GM21529 (cell line): ENCODE data around the gene ZFYVE27.
"Not testable (repeated sequence)": the region's sequence is repeated elsewhere in the genome, so short reads cannot be mapped to it uniquely, and the experiment has no call there.

ENCODE experiments used
- ATAC-seq: cut with Tn5 transposase; IDR thresholded peaks from one replicate; pipeline ENCODE4 v1.9.1; 2021; ENCODE audit not compliant: unreplicated experiment

The ZFYVE27 gene, protein sequence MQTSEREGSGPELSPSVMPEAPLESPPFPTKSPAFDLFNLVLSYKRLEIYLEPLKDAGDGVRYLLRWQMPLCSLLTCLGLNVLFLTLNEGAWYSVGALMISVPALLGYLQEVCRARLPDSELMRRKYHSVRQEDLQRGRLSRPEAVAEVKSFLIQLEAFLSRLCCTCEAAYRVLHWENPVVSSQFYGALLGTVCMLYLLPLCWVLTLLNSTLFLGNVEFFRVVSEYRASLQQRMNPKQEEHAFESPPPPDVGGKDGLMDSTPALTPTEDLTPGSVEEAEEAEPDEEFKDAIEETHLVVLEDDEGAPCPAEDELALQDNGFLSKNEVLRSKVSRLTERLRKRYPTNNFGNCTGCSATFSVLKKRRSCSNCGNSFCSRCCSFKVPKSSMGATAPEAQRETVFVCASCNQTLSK

DNA sequence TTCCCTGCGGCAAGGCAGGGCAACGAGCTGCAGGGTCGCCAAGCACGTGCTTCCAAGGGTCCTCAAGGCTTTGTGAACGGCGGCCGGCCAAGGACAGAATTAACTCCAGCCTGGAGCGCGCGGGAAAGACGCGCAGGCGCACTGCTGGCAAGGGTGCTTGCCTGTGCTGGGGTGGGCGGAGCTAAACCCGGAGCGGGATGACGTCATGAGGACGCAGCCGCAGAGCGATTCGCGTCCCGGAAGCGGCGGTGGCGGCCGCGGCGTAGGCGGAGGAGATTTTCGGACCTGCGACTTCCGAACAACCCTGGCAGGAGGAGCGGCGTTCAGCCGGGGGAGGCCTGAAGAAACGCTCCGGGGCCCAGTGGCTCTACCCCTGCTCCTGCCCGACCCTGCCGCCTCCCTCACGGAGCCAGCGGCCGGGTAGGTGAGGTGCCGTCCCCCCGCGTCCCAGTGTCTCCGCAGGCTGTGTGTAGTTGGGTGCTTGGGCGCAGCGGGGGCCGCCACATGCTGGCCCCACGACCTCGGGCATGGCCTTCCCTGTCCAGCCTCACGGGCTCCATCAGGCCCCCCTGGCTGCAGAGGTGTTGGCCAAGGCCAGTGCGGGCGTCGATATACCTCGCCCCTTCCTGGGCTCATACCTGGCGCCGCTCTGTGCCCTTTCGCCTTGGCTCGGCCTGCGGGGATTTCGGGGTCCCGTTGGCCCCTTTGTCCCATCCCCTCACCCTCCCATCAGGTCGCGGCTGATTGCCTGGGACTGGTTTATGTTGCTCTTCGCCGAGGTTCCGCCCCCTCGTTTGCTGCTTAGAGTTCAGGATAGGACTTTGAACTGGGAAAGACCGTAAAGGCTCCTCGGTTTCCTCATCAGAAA lies at the start of gene ZFYVE27:
ZFYVE27 (plus strand) TSS at position 227 of the 868 bp plus-strand sequence. CDS start 1,350 bp downstream, outside the sequence.
- ATAC-seq: peak; percentile 83

DNA sequence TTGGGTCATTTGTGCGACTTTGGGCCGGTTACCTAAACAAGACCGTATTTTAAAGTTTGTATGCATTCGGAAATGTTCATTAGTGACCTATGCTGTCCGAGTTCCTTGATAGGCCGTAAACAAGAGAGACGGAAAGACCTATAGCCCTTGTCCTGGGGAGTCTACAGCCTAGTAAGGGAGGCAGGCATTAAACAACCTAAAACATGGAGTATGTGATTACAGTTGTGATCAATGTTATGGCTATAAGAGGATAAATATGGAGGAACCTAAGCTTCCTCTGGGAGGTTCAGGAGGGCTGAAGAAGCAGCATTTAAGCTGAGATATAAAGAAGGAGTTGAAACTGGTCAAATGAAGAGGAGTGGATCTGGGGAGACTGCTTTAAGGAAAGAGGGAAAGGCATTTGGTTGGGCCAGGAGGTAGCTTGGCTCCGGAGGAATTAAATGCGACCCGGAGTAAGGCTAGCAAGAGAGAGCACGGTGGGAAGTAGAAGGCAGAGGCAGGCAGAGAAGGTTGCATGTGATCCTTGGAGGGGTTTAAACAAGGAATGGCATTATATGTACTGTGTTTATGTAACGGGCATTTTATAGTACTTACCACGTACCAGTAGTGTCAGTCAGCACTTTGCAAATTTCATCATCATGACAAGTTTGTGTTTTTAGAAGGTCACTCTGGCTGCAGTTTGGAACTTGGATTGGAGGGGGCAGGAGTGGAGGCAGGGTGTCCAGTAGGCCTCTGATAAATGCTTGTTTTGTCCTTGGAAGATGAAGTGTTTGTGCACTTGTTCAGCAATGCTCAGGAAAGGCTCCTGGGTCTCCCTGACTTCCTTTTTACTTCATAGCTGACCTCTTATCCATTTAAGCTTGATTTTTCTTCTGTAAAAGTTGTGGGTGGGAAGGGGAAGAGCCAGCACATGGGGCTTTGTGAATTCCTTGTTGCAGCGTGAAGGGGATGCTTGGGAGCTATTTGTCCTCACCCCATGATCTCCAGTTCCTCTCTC lies 48.8 kb upstream of the ZFYVE27 start:
- ATAC-seq: no peak

DNA sequence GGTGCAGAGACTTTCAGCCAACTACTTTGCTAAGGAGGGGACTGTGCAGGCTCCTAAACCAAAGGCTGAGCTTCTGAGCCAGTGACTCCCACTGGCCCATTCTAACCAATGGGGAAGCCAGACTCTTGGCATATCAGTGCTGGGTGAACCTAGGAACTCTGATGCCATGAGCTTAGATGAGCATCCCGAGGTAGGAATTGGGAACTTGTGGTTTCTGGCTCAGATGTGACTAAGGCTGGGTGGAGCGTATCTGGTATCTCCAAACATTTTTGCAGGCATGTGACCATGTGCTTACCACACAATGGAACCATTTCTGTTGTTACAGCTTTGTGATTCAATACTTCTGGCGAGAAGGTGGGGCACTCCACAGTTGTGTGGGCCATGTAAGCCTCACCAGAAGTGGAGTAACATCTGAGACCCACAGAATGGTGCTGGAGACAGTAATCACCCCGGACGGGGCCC lies 47.3 kb upstream of the ZFYVE27 start:
- no peak for ATAC-seq

DNA sequence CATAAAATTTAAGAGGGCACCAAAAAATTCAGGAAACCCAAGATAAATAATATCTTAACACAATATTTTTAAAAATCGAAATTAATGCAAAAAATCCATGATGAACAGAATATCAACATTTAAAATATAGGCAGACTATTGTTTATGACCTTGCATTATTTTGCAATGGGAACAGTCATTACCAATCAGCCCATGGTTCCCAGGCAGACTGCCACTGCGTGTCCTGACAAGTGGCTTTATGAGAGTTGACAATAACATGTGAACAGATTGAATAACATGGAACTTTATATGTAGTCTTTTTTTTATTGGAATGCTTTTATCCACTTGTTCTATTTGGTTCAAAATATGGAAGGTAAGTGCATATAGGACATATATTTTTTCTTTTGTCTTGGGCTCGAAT lies 46.8 kb upstream of the ZFYVE27 start:
- ATAC-seq: no peak

DNA sequence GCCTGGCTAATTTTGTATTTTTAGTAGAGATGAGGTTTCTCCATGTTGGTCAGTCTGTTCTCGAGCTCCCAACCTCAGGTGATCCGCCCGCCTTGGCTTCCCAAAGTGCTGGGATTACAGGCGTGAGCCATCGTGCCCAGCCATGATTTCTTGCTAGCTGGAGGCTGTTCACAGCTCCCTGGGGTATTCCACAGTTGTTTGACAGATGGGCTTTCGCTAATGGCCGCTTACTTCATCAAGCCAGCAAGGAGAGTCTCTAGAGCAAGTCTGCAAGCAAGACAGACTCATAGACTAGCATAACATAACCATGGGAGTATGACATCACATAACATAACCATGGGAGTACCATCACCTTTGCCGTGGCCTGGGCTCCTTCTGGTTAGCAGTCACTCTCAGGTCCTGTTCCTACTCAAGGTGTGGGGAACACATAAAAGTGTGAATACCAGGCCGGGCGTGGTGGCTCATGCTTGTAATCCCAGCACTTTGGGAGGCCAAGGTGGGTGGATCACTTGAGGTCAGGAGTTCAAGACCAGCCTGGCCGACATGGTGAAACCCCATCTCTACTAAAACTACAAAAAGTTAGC lies 38.8 kb upstream of the ZFYVE27 start:
- not testable (repeated sequence) for ATAC-seq

DNA sequence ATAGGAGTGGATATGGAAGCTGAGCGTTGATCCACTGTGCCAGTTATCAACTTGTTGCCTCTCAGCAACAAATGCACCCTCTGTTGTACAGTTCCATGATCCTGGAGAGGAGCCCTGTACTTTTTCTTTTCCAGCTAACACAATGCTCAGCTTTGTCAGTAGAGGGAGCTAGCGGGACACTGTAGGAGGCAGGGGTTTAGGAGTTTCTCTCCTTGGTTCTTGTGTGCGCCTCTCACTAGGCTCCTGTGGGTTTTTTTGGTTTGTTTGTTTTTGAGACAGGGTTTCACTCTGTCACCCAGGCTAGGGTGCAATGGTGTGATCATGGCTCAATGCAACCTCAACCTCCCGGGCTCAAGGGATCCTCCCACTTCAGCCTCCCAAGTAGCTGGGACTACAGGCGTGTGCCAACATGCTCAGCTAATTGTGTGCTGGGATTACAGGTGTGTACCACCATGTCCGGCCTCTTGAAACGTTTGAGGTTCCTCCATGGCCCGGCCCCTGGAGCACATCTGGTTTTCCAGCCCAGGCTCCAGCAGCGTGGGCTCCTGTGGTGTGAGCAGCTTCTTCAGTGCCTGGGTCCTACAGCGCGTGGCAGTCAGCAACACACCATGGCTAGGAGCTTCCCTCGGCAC lies 35.4 kb upstream of the ZFYVE27 start:
- peak; percentile 78 for ATAC-seq

DNA sequence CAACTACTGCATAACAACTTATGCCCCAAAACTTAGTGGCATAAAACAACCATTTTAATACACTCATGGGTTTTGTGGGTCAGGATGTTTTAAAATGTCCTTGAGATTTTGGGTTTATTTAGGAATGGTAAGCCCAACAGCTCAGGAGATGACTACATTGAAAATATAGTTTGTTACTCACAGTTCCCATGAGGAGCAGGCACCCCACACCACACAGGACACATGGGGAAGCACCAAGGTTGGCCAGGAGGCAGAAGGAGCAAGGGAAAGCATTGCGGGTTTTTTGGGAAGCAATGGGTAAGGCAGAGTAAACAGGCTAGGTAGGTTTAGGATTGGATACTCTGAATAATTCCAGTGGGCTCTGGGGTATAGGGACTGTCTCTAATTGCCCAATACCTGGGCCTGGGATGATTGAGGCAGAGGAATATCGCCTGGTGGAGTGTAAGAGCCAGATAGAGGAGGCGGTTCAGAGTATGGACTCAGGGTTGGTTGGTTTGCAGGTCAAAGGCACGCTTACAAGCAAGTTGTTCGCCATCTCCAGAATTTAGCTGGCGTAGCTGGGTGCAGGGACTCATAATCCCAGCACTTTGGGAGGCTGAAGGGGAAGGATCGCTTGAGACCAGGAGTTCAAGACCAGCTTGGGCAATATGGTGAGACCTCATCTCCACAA lies 33.4 kb upstream of the ZFYVE27 start:
- no peak for ATAC-seq

DNA sequence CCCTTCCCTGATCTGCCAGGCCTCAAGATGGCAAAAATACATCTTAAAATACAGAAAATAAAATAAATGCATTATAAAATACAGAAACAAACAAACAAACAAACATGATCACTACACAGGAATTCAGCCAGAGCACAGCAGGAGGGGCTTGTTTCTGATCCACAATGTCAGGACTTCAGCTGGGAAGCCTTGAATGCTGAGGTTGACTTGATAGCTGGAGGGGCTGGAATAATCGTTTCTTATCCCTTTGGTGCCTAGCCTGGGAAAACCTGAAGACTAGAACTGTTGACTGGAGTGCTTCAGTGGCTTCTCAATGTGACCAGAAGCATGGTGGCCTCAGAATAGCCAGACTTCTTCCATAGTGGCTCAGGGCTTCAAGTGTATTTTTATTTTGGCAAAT lies 32.6 kb upstream of the ZFYVE27 start:
- no peak for ATAC-seq

DNA sequence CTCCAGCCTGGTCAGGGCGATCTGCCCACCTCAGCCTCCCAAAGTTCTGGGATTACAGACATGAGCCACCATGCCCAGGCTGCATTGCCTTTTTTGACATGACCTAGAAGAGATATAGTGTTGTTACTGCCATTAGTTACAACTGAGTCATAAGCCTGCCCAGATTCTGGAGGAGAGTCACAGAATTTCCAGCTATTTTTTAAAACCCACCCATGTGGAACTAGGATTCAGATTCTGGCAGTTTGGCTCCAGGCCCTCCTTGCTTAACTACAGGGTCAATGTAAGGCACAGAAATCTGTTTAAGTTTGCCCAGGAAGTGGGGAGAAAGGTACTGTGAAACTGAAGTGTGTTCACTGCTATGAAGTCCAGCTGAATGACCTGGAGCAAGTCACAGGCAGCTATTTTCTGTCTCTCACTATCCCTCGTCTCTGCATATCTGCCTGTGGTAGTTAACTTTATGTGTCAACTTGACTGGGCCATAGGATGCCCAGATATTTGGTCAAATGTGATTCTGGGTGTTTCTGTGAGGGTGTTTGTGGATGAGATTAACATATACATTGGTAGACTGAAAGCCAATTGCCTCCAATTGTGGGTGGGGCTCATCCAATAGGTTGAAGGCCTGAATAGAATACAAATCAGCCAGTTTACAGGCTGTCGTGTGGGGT lies 31.8 kb upstream of the ZFYVE27 start:
- ATAC-seq: no peak

DNA sequence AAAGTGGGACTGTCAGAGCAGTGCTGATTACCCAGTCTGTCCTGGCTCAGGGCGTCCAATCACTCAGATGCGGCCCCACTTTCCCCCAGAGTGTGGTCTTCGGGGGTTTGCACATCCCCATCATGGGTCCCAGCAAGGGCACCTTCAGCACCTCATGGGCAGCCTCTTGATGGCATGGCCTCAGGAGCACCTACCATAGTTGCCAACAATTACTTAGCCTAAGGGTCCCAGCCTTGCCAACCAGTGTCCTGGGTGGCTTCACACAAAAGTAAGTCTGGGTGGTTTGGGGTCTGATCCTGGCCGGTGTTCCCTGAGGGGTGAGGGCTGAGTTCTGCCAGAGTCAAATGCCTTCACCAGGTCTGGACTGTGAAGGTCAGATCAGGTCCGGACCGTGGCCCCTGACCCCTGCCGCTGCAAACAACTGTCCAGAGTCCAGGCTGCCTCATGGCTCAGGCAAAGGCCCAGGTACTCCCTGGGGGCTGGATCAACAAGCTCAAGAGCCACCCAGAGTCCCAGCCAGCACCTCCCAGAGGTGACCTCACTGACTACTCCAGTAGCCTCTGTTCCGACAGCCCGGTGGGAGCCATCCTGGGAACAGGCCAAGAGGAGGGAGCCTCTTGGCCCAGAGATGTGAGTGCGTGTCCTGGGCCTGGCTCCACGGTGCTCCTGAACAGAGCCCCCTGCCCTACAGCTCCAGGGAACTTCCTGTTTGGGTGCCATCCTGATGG lies 29.6 kb upstream of the ZFYVE27 start:
- no peak for ATAC-seq

DNA sequence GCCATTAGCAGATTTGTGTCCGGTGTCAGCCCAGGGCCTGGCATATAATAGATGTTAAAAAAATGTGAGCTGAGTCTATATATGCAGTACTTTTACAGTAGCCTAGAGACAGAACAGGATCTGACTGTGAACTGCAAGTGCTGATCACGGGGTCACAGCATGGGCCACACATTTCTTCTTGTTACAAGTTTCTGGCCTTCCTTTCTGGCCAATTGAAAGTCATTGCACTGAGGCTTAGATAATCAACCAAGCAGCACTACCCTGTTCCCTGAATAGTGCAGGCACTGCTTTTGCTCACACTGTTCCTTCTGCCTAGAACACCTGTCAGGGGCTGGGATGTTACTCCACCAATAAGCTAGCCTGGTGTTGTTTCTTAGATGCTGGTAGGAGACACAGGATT lies 28.8 kb upstream of the ZFYVE27 start:
- no peak for ATAC-seq

DNA sequence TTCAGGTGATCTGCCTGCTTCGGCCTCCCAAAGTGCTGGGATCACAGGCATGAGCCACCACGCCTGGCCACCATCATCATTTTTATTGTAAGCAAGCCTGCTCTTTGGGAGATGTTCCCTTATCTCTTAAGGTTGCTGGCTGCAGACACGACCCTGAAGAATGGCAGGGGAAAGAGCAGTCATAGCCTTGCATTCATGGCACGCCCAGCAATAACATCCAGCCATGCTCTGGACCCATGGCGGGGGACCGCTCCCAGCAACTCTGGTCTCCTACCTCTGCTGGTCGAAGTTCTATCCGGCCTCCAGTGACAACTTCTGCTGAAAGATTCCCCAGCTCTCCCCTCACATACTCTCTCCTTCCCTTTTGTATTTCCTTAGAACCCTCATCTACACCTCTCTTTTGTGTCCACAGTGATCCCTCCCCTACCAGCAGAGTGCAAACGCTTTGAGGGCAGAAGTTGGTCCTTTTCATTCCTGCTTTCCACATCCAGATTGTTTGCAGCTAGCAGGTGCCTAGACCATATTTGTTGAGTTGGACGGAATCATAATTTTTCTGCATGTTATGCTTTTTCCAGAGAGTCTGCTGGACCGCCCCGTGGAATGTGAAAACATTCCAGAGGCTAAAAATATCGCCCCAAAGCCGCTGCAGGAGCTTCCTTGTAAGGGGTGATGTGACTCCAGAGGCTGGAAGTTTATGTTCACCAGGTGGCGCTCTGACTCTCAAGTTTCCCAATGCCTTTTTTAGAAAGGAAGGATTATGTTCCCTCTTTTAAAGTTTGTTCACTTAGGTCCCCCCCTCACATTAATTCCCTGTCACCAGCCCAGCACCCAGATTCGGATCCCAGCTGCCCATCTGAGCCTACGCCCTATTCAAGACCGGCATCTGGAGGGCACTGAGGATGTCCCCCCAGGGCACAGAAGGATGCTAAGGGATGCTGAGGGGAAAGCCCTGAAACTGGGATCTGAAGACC lies 27.7 kb upstream of the ZFYVE27 start:
- ATAC-seq: no peak

DNA sequence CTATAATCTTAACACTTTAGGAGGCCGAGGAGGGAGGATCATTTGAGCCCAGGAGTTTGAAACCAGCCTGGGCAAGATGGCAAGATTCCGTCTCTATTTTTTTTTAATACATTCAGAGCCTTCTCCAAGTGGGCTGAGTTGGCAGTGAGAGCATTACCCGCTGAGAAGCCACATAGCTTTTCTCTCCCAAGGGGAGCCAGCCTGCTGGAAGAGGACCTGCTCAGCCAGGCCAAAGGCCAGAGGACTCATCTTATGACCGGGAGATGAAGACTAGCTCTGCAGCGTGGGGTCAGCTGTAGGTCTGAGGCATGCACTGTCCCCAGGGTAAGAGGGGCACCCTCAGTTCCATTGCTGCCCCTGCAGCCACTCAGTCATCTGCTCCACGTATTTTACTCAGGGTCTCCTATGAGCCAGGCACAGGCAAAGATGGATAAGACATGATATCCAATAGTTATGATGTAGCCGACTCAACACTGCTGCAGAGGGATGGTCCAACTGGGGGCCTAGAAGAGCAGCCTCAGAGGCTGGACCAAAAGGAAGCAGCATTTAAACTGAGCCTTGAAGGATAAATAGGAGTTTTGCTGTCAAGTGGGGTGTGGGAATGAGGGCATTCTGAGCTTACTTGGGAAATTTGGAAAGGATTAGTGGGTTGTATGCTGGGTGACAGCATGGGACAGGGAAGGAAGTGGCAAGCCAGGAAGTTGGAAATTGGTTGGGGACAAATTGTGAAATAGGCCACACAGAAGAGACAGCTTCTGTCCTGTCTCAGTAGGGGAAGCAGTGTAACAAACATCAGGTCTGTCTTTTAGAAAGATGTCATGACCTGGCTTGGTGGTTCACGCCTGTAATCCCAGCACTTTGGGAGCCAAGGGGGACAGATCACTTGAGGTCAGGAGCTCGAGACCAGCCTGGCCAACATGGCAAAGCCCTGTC lies 25.0 kb upstream of the ZFYVE27 start:
- no peak for ATAC-seq

DNA sequence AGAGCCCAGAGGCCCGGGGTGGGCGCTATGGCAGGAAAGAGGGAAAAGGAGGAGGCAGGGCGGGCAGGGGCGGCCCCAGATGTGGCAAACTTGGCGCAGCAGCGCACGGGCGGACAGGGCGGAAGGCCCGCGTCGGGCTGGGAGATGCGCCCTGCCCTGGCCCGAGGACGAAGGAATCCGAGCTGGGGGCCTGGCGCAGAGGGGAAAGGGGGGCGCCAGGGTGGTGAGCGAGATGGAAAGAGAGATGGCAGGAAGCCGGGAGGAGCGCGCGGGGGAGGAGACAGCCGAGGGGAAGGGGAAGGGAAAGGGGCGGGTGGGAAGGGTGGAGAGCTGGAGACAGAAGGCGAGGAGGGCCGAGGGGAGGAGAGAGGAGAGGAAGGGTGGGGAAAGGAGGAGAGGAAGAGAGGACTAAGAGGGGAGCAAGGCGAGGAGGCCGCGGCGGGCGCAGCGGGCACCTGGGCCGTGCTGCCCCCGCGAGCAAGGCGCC lies 23.5 kb upstream of the ZFYVE27 start, which contains the start of gene MARVELD1:
MARVELD1 (plus strand) TSS at position 392 of the 487 bp plus-strand sequence. CDS start 147 bp downstream, outside the sequence.
- no peak for ATAC-seq

DNA sequence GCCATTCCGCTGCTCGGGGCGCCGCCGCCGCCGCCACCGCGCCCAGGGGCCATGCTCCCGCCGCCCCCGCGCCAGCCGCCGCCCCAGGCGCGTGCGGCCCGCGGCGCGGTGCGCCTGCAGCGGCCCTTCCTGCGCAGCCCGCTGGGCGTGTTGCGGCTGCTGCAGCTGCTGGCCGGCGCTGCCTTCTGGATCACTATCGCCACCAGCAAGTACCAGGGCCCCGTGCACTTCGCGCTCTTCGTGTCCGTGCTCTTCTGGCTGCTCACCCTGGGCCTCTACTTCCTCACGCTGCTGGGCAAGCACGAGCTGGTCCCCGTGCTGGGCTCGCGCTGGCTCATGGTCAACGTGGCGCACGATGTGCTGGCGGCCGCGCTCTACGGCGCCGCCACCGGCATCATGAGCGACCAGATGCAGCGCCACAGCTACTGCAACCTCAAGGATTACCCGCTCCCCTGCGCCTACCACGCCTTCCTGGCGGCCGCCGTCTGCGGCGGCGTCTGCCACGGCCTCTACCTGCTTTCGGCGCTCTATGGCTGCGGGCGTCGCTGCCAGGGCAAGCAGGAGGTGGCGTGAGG lies 23.0 kb upstream of the ZFYVE27 start:
- ATAC-seq: peak; percentile 75
